GM12878 (cell line): ENCODE results near the gene NLGN1. TPM values are rescaled to one million over a fixed set of nuclear protein-coding genes. Genes with fewer than 3 reads are reported as not detected.

Source experiments
- ATAC-seq: fragments of 200-7000 bp; cut with Tn5 transposase; 3 replicates; pipeline ENCODE4 v1.9.1; 2020; ENCODE audit warnings: mild to moderate bottlenecking, moderate library complexity
- BruUV-seq: library from RNA; stranded (reverse); fragments of 400-500 nt; replicated peaks from 2 replicates; lab custom pipeline; 2021; lab: Mats Ljungman, UMichigan
- CTCF ChIA-PET: fragments of 300-600 bp; sonication (Branson Sonifier 250); formaldehyde crosslinking; extraction: SDS; loops from one replicate; lab custom pipeline; 2021; ENCODE audit warnings: inconsistent platforms; lab: Yijun Ruan, JAX
- POLR2A ChIA-PET: fragments of 350-600 bp; formaldehyde crosslinking; extraction: SDS; loops from one replicate; lab custom pipeline; 2021; ENCODE audit warnings: inconsistent platforms; lab: Charles Lee
- RAD21 ChIA-PET: fragments of 300-600 bp; sonication (Branson Sonifier 250); formaldehyde crosslinking; loops from one replicate; lab custom pipeline; 2023; ENCODE audit warnings: antibody characterized with exemption; ENCODE audit not compliant: unreplicated experiment; lab: Charles Lee
- SMC1A ChIA-PET: fragments of 300-600 bp; sonication (Branson Sonifier 250); formaldehyde crosslinking; loops from one replicate; lab custom pipeline; 2023; ENCODE audit not compliant: unreplicated experiment, uncharacterized antibody; lab: Charles Lee
- DNase-seq: peaks from one replicate; pipeline ENCODE4 v3.0.0-alpha.2; 2011; ENCODE audit warnings: low read depth, low spot score
- FAIRE-seq: peaks from 3 replicates; lab custom pipeline; 2011; peaks lifted over from hg19 to GRCh38; lab: Jason Lieb, UNC
- H2AFZ ChIP-seq: 2 replicates; pipeline ENCODE4 v1.6.0; 2011; ENCODE audit warnings: low read depth, low read length, control low read depth; ENCODE audit not compliant: control insufficient read depth
- H3K27ac ChIP-seq: 2 replicates; pipeline ENCODE4 v1.5.1; 2011; ENCODE audit warnings: control low read depth; ENCODE audit not compliant: control insufficient read depth, insufficient read depth
- H3K27me3 ChIP-seq, 2 experiments: replicated peaks in 1 of 2; 2 replicates each; pipeline versions ENCODE4 v1.6.0 to v1.6.1; 2011; ENCODE audit warnings: low read length in 1 of 2; ENCODE audit not compliant: control insufficient read depth in 2 of 2, insufficient read depth in 2 of 2
- H3K36me3 ChIP-seq, 2 experiments: 2 replicates each; pipeline ENCODE4 v1.5.1; 2011; ENCODE audit warnings: low read length in 1 of 2; ENCODE audit not compliant: control insufficient read depth in 2 of 2, insufficient read depth in 2 of 2
- H3K4me1 ChIP-seq: 2 replicates; pipeline ENCODE4 v1.6.1; 2011; ENCODE audit warnings: mild to moderate bottlenecking, low read length, moderate library complexity, mixed read lengths; ENCODE audit not compliant: control insufficient read depth, insufficient read depth
- H3K4me2 ChIP-seq: 2 replicates; pipeline ENCODE4 v1.6.0; 2011; ENCODE audit warnings: control low read depth; ENCODE audit not compliant: control insufficient read depth, insufficient read depth
- H3K4me3 ChIP-seq: fragments of 200-600 bp; sonication (generic); 2 replicates; pipeline ENCODE4 v1.5.1; 2016
- H3K79me2 ChIP-seq: 2 replicates; pipeline ENCODE4 v1.6.0; 2011; ENCODE audit warnings: low read length; ENCODE audit not compliant: control insufficient read depth, insufficient read depth
- H3K9ac ChIP-seq: 2 replicates; pipeline ENCODE4 v1.8.0; 2011; ENCODE audit warnings: low read length, control low read depth, mixed read lengths; ENCODE audit not compliant: control insufficient read depth, insufficient read depth
- H3K9me3 ChIP-seq: replicated peaks from 3 replicates; pipeline ENCODE4 v1.5.1; 2011; ENCODE audit warnings: mild to moderate bottlenecking, low read length; ENCODE audit not compliant: control insufficient read depth, insufficient read depth
- H4K20me1 ChIP-seq: 2 replicates; pipeline ENCODE4 v1.6.0; 2011; ENCODE audit not compliant: control insufficient read depth, insufficient read depth
- BCL11A ChIP-seq: IDR thresholded peaks from 2 replicates; pipeline ENCODE4 v1.6.1; 2011; ENCODE audit warnings: low read depth, low read length
- CBFB ChIP-seq: IDR thresholded peaks from 2 replicates; pipeline ENCODE4 v1.6.1; 2016; ENCODE audit warnings: antibody characterized with exemption, low read depth
- CREM ChIP-seq: IDR thresholded peaks from 2 replicates; pipeline ENCODE4 v1.6.1; 2014; ENCODE audit warnings: antibody characterized with exemption, low read depth
- RFX5 ChIP-seq: IDR thresholded peaks from 2 replicates; pipeline ENCODE4 v1.6.1; 2011; ENCODE audit warnings: low read depth, low read length, improper control_type of control experiment
- SMC3 ChIP-seq: IDR thresholded peaks from 2 replicates; pipeline ENCODE4 v1.6.1; 2011; ENCODE audit warnings: low read length, improper control_type of control experiment, borderline replicate concordance
- ZNF592 ChIP-seq: fragments of 450-650 bp; IDR thresholded peaks from 2 replicates; pipeline ENCODE4 v1.6.1; 2017; ENCODE audit warnings: mild to moderate bottlenecking, moderate library complexity
- WGBS: methylation state at CpG from one replicate; pipeline ENCODE4 v1.1.6; 2016; ENCODE audit warnings: low lambda C conversion rate; ENCODE audit not compliant: insufficient replicate concordance, insufficient coverage; ENCODE audit errors: missing lambda C conversion rate; 5-methylcytosine and 5-hydroxymethylcytosine counted together
- in situ Hi-C: fragments of 300-500 bp; cut with MboI; formaldehyde crosslinking; loops from 9 replicates; pipeline ENCODE4 v1.14.3; 2018; ENCODE audit warnings: mixed read lengths
- intact Hi-C: fragments of 100-400 bp; cut with micrococcal nuclease; formaldehyde crosslinking; loops from one replicate; pipeline ENCODE4 v1.14.2; 2022; ENCODE audit not compliant: unreplicated experiment
- polyA plus RNA-seq, 11 experiments: library from polyadenylated mRNA; depleted of rRNA in 4 of 11; unstranded in 6 of 11; stranded (reverse) in 5 of 11; fragments of >200 nt; fragmentation: Nextera tagmentation in 4 of 11; fragmentation: Illumina TruSeq in 1 of 11; extraction: Ambion mirVana in 4 of 11; extraction: Trizol in 1 of 11; gene quantifications; 1 replicate in 1 of 11; 2 replicates in 10 of 11; pipeline versions ENCODE4 v1.2.1 to v1.2.3, GENCODE V29; 2011 to 2016; ENCODE audit warnings: inconsistent platforms in 2 of 11, missing spikeins in 2 of 11, low read depth in 1 of 11
- total RNA-seq, 4 experiments: library from RNA; depleted of rRNA in 3 of 4; stranded (reverse); fragments of >200 nt in 3 of 4; fragmentation: Illumina TruSeq in 1 of 4; extraction: Trizol in 1 of 4; gene quantifications; 2 replicates each; pipeline versions ENCODE4 v1.2.1 to v1.2.3, GENCODE V29; 2013 to 2021

NLGN1 gene
- total and polyA plus RNA-seq, 10 of the 15 experiments (the other 5 are each of a cell fraction or from before 2014, with no cell fraction given): not detected

GRCh38 chr3:174333640-174334039 lies 936.1 kb downstream of the NLGN1 start (continued):
- no peak for TF ChIP-seq SMC3
- no peak for TF ChIP-seq RFX5
- no peak for TF ChIP-seq CREM
- no peak for TF ChIP-seq ZNF592
- no peak for TF ChIP-seq CBFB

GRCh38 chr3:174334111-174334510 lies 936.6 kb downstream of the NLGN1 start:
- H2AFZ ChIP-seq: no peak overlapping the region
- ChIA-PET CTCF (interaction anchor here (1.3 kb wide), 1 partner anchor 14 kb away, joined by 3 read pairs; no protein-coding TSS in a partner anchor), RAD21 (no interaction called here), POLR2A (no interaction called here), SMC1A (interaction anchor here (0.8 kb wide), 1 partner anchor 13 kb away, joined by 3 read pairs; no protein-coding TSS in a partner anchor)
- no peak overlapping the region for H3K9ac ChIP-seq
- TF ChIP-seq BCL11A: no peak
- in situ Hi-C loops: no loop called here
- H3K27ac ChIP-seq: no peak overlapping the region
- H3K9me3 ChIP-seq: no peaks in the 10 kb centered on the region
- H3K4me2 ChIP-seq: no peak overlapping the region
- intact Hi-C loops: no loop called here
- H3K4me3 ChIP-seq: no peak overlapping the region
- BruUV-seq: no TSS peak
- no peak for DNase-seq
- no peaks in the 10 kb centered on the region for H4K20me1 ChIP-seq
- no peaks in the 10 kb centered on the region for H3K27me3 ChIP-seq
- WGBS: 24% methylated on average over 3 of the region's 3 CpGs
- H3K36me3 ChIP-seq: no peaks in the 10 kb centered on the region
- no peak for FAIRE-seq
- H3K79me2 ChIP-seq: no peaks in the 10 kb centered on the region
- no peak for ATAC-seq
- no peaks in the 10 kb centered on the region for H3K4me1 ChIP-seq
